Measurements from ENCODE around the gene DLL4. TPM values are rescaled to one million over a fixed set of nuclear protein-coding genes. Genes with fewer than 3 reads are reported as not detected.

Gene DLL4
- total RNA-seq, 3 donors from 2014 or later, result 9.4 to 23.0 (median 15.6) TPM

GRCh38 chr15:40929660-40930429 is 705 bp downstream of the DLL4 start:
- DNase-seq, result peak in 2 of 3 donors; percentile 63 to 75
- intact Hi-C loops (cut with DNase I, micrococcal nuclease), result no loop called here
- H3K4me1 ChIP-seq (ENCODE audit: low read depth), result peaks cover 64% of the 10 kb centered on the region
- TF ChIP-seq CTCF (IDR thresholded peaks at IDR 0.05), result no peak
- H3K9me3 ChIP-seq, result no peaks in the 10 kb centered on the region
- peak overlapping the region; percentile 48 for H3K4me3 ChIP-seq
- peak; percentile 5 for ATAC-seq
- no peaks in the 10 kb centered on the region for H3K36me3 ChIP-seq (ENCODE audit: low read depth)

- peaks cover 60% of the 10 kb centered on the region for H3K4me1 ChIP-seq (ENCODE audit: low read depth)
- H3K9me3 ChIP-seq, result no peaks in the 10 kb centered on the region
- intact Hi-C loops (cut with DNase I, micrococcal nuclease), result no loop called here
- TF ChIP-seq CTCF (IDR thresholded peaks at IDR 0.05), result peak; percentile 41
- no peaks in the 10 kb centered on the region for H3K36me3 ChIP-seq (ENCODE audit: low read depth)
- DNase-seq, result peak; percentile 75 to 85 (median 79)
- peak overlapping the region; percentile 48 for H3K4me3 ChIP-seq
- peak; percentile 15 for ATAC-seq
Measured at GRCh38 chr15:40930430-40931299, 1.5 kb downstream of the DLL4 start.

- no peak for ATAC-seq
Measured at GRCh38 chr15:40931300-40932142, 2.4 kb downstream of the DLL4 start.

GRCh38 chr15:40932156-40932555 is 3.0 kb downstream of the DLL4 start:
- intact Hi-C loops (cut with DNase I, micrococcal nuclease), result no loop called here

More at GRCh38 chr15:40931300-40932142, 2.4 kb downstream of the DLL4 start:
- TF ChIP-seq CTCF (IDR thresholded peaks at IDR 0.05), result no peak
- H3K4me1 ChIP-seq (ENCODE audit: low read depth), result peaks cover 52% of the 10 kb centered on the region
- no peak overlapping the region for H3K4me3 ChIP-seq
- H3K9me3 ChIP-seq, result no peaks in the 10 kb centered on the region
- no peaks in the 10 kb centered on the region for H3K36me3 ChIP-seq (ENCODE audit: low read depth)
- intact Hi-C loops (cut with DNase I, micrococcal nuclease), result no loop called here
- DNase-seq, result peak in 2 of 3 donors; percentile 43 to 44

More at GRCh38 chr15:40932156-40932555, 3.0 kb downstream of the DLL4 start:
- peaks cover 45% of the 10 kb centered on the region for H3K4me1 ChIP-seq (ENCODE audit: low read depth)
- no peak for TF ChIP-seq CTCF (IDR thresholded peaks at IDR 0.05)
- H3K9me3 ChIP-seq, result no peaks in the 10 kb centered on the region
- H3K4me3 ChIP-seq, result no peak overlapping the region
- ATAC-seq (peak; percentile 9), DNase-seq (peak in 2 of 3 donors; percentile 65 to 68)
- no peaks in the 10 kb centered on the region for H3K36me3 ChIP-seq (ENCODE audit: low read depth)
